PC-3 (cell line): ENCODE data around the gene COL19A1. TPM values are rescaled to one million over a fixed set of nuclear protein-coding genes. Genes with fewer than 3 reads are reported as not detected.

Experiments used
- ATAC-seq: fragments of 200-7000 bp; cut with Tn5 transposase; 2 replicates; pipeline ENCODE4 v1.9.1; 2020; ENCODE audit warnings: mild to moderate bottlenecking, moderate library complexity
- BruUV-seq: library from RNA; stranded (reverse); fragments of 400-500 nt; replicated peaks from 2 replicates; lab custom pipeline; 2021; lab: Mats Ljungman, UMichigan
- CTCF ChIA-PET: fragments of 300-600 bp; sonication (Branson Sonifier 250); formaldehyde crosslinking; loops from one replicate; lab custom pipeline; 2022; ENCODE audit warnings: antibody characterized with exemption; lab: Charles Lee
- POLR2A ChIA-PET: fragments of 300-600 bp; sonication (Branson Sonifier 250); formaldehyde crosslinking; loops from one replicate; lab custom pipeline; 2022; ENCODE audit warnings: antibody characterized with exemption; ENCODE audit not compliant: unreplicated experiment; lab: Charles Lee
- DNase-seq: peaks from one replicate; pipeline ENCODE4 v3.0.0-alpha.2; 2015
- H2AFZ ChIP-seq: fragments of 300-600 bp; sonication (generic); 2 replicates; pipeline ENCODE4 v1.6.0; 2016; ENCODE audit warnings: antibody characterized with exemption, low read length
- H3F3A ChIP-seq: fragments of 300-600 bp; sonication (generic); one replicate; pipeline ENCODE4 v1.6.0; 2017; ENCODE audit warnings: antibody characterized with exemption, low read length, control low read depth, mild to moderate bottlenecking; ENCODE audit not compliant: unreplicated experiment
- H3K27ac ChIP-seq: fragments of 300-600 bp; sonication (generic); 2 replicates; pipeline ENCODE4 v1.5.1; 2016; ENCODE audit warnings: mild to moderate bottlenecking, low read length
- H3K27me3 ChIP-seq: fragments of 300-600 bp; sonication (generic); 2 replicates; pipeline ENCODE4 v1.6.1; 2016; ENCODE audit warnings: low read length, mixed read lengths
- H3K36me3 ChIP-seq: fragments of 300-600 bp; sonication (generic); 2 replicates; pipeline ENCODE4 v1.6.1; 2016; ENCODE audit warnings: low read depth, mixed run types, low read length, mixed read lengths
- H3K4me1 ChIP-seq: fragments of 300-600 bp; sonication (generic); 2 replicates; pipeline ENCODE4 v1.5.1; 2016; ENCODE audit warnings: low read length; ENCODE audit not compliant: insufficient read depth
- H3K4me2 ChIP-seq: fragments of 300-600 bp; sonication (generic); 2 replicates; pipeline ENCODE4 v1.6.0; 2016; ENCODE audit warnings: low read length
- H3K4me3 ChIP-seq: fragments of 300-600 bp; sonication (generic); 2 replicates; pipeline ENCODE4 v1.5.1; 2016; ENCODE audit warnings: mild to moderate bottlenecking, low read length, mixed read lengths
- H3K79me2 ChIP-seq: fragments of 300-600 bp; sonication (generic); 2 replicates; pipeline ENCODE4 v1.6.1; 2017; ENCODE audit warnings: low read length, mixed read lengths
- H3K9ac ChIP-seq: fragments of 300-600 bp; sonication (generic); 2 replicates; pipeline ENCODE4 v1.6.0; 2016; ENCODE audit warnings: mild to moderate bottlenecking, low read length
- H3K9me2 ChIP-seq: fragments of 300-600 bp; sonication (generic); replicated peaks from 2 replicates; pipeline ENCODE4 v1.6.1; 2016; ENCODE audit warnings: mixed run types, low read length, mixed read lengths
- H3K9me3 ChIP-seq: fragments of 300-600 bp; sonication (generic); 2 replicates; pipeline ENCODE4 v1.6.1; 2016; ENCODE audit warnings: low read length, mixed read lengths
- H4K20me1 ChIP-seq: fragments of 300-600 bp; sonication (generic); 2 replicates; pipeline ENCODE4 v1.6.1; 2016; ENCODE audit warnings: low read length, mixed read lengths
- EZH2 ChIP-seq: fragments of 300-600 bp; sonication (generic); IDR thresholded peaks from one replicate; pipeline ENCODE4 v1.6.1; 2017; ENCODE audit warnings: antibody characterized with exemption, mild to moderate bottlenecking, low read length; ENCODE audit not compliant: unreplicated experiment
- EZH2phosphoT487 ChIP-seq: fragments of 300-600 bp; sonication (generic); IDR thresholded peaks from 2 replicates; pipeline ENCODE4 v1.6.1; 2018; ENCODE audit warnings: mild to moderate bottlenecking, antibody characterized with exemption, low read length, borderline replicate concordance
- intact Hi-C: fragments of 100-400 bp; cut with micrococcal nuclease; formaldehyde crosslinking; loops from 2 replicates; pipeline ENCODE4 v1.9.0; 2023
- total RNA-seq: library from RNA; depleted of rRNA; stranded (reverse); fragments of >200 nt; gene quantifications from 2 replicates; pipeline ENCODE4 v1.2.3, GENCODE V29; 2014
- TF ChIP-seq, protein P1 (sequence below): fragments of 300-600 bp; sonication (generic); conservative IDR thresholded peaks from 2 replicates; pipeline ENCODE4 v1.5.1; 2017; ENCODE audit warnings: antibody characterized with exemption, low read depth, mild to moderate bottlenecking, low read length

The COL19A1 gene
- total RNA-seq, 1 experiment from 2014 or later, result not detected

- Histone ChIP-seq H3K27me3 (peaks cover 14% of the 10 kb centered on the region; the same call in 1 of the 2 replicates), H3F3A (no peaks in the 10 kb centered on the region), H3K36me3 (no peaks in the 10 kb centered on the region), H3K4me1 (no peaks in the 10 kb centered on the region), H3K4me2 (no peak overlapping the region), H3K9me3 (no peaks in the 10 kb centered on the region), H3K27ac (no peak overlapping the region), H2AFZ (no peak overlapping the region), H4K20me1 (no peaks in the 10 kb centered on the region), H3K79me2 (no peaks in the 10 kb centered on the region), H3K4me3 (no peak overlapping the region), H3K9me2 (no peaks in the 10 kb centered on the region), H3K9ac (no peak overlapping the region)
- no TSS peak for BruUV-seq
- ATAC-seq (no peak), DNase-seq (no peak)
- intact Hi-C loops, result no loop called here
- ChIA-PET CTCF (no interaction called here), POLR2A (no interaction called here)
- TF ChIP-seq EZH2phosphoT487 (no peak), EZH2 (no peak)
- TF ChIP-seq, protein P1, sequence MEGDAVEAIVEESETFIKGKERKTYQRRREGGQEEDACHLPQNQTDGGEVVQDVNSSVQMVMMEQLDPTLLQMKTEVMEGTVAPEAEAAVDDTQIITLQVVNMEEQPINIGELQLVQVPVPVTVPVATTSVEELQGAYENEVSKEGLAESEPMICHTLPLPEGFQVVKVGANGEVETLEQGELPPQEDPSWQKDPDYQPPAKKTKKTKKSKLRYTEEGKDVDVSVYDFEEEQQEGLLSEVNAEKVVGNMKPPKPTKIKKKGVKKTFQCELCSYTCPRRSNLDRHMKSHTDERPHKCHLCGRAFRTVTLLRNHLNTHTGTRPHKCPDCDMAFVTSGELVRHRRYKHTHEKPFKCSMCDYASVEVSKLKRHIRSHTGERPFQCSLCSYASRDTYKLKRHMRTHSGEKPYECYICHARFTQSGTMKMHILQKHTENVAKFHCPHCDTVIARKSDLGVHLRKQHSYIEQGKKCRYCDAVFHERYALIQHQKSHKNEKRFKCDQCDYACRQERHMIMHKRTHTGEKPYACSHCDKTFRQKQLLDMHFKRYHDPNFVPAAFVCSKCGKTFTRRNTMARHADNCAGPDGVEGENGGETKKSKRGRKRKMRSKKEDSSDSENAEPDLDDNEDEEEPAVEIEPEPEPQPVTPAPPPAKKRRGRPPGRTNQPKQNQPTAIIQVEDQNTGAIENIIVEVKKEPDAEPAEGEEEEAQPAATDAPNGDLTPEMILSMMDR, result no peak
These were observed 244.0 kb downstream of the COL19A1 start for GRCh38 chr6:70110126-70111022.

DNA sequence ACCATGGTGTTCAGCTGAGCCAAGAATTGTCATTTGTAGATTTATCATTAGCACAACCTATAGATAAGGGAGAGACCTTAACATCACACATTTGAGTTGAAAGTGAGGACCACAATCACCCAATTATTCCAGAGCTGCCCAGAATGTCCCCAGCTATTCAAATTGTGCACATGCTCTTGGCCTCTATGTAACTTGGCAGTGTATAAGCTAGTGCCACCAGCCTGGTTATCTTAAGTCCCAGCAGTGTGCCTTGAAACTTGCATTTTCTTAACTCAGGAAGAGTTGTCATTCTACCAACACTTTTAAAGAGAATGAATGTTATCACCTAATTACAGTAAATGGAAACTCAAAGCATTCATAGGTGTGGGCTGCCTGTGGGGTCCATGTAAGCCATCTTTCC lies 245.4 kb downstream of the COL19A1 start:
- ATAC-seq, result no peak
- TF ChIP-seq EZH2phosphoT487, result no peak
- TF ChIP-seq, protein P1, result no peak
- no peak for TF ChIP-seq EZH2
- Histone ChIP-seq H3K9me3 (no peaks in the 10 kb centered on the region), H3K4me1 (no peaks in the 10 kb centered on the region), H4K20me1 (no peaks in the 10 kb centered on the region), H3K36me3 (no peaks in the 10 kb centered on the region), H3K27me3 (peaks cover 11% of the 10 kb centered on the region; the same call in 1 of the 2 replicates), H3K79me2 (no peaks in the 10 kb centered on the region), H3K4me2 (no peak overlapping the region), H3F3A (no peaks in the 10 kb centered on the region), H3K9me2 (no peaks in the 10 kb centered on the region), H3K4me3 (no peak overlapping the region), H2AFZ (no peak overlapping the region), H3K27ac (no peak overlapping the region), H3K9ac (no peak overlapping the region)
- BruUV-seq, result no TSS peak
- CTCF ChIA-PET, result no interaction called here
- intact Hi-C loops, result no loop called here
- POLR2A ChIA-PET, result no interaction called here
- DNase-seq, result no peak

- no peak for ATAC-seq
These were observed 246.4 kb downstream of the COL19A1 start for GRCh38 chr6:70112716-70113115.

More at GRCh38 chr6:70112716-70113115, 246.4 kb downstream of the COL19A1 start:
- no peaks in the 10 kb centered on the region for H3K9me2 ChIP-seq
- H3K27me3 ChIP-seq, result 0 out of 2 replicates have a peak, but pooled peaks cover 2% of the 10 kb centered on the region
- H3K79me2 ChIP-seq, result no peaks in the 10 kb centered on the region
- no peak overlapping the region for H3K9ac ChIP-seq
- TF ChIP-seq, protein P1, result no peak
- TF ChIP-seq EZH2phosphoT487 (no peak), EZH2 (no peak)
- no peaks in the 10 kb centered on the region for H4K20me1 ChIP-seq
- H3K4me2 ChIP-seq, result no peak overlapping the region
- intact Hi-C loops, result no loop called here
- H3K4me3 ChIP-seq, result no peak overlapping the region
- no peak for DNase-seq
- H3K36me3 ChIP-seq, result no peaks in the 10 kb centered on the region
- no peak overlapping the region for H3K27ac ChIP-seq
- H3F3A ChIP-seq, result no peaks in the 10 kb centered on the region
- ChIA-PET CTCF (no interaction called here), POLR2A (no interaction called here)
- no TSS peak for BruUV-seq
- H3K9me3 ChIP-seq, result no peaks in the 10 kb centered on the region
- no peaks in the 10 kb centered on the region for H3K4me1 ChIP-seq
- H2AFZ ChIP-seq, result no peak overlapping the region
